ENCODE data around the gene RAD54L2.
A peak's percentile ranks its signal among the peaks of the same experiment; 100 is the strongest.
"Not testable (repeated sequence)": the region's sequence is repeated elsewhere in the genome, so short reads cannot be mapped to it uniquely, and the experiment has no call there.

RAD54L2 gene

GRCh38 chr3:51522273-51522962 is 16.1 kb upstream of the RAD54L2 start:
- no peak for TF ChIP-seq CTCF (IDR thresholded peaks at IDR 0.05; ENCODE audit: unreplicated experiment in 3 of 3)
- H3K27me3 Mint-ChIP-seq (ENCODE audit: low read depth), result peaks cover 7% of the 10 kb centered on the region
- no peak overlapping the region for H3K27ac Mint-ChIP-seq
- H3K4me1 Mint-ChIP-seq, result no peaks in the 10 kb centered on the region
- H3K4me3 Mint-ChIP-seq, result no peak overlapping the region
- no peaks in the 10 kb centered on the region for H3K36me3 Mint-ChIP-seq (ENCODE audit: low read depth)
- H3K9me3 Mint-ChIP-seq, result no peaks in the 10 kb centered on the region

- not testable (repeated sequence) for H3K4me1 Mint-ChIP-seq; H3K27ac Mint-ChIP-seq; H3K9me3 Mint-ChIP-seq; H3K36me3 Mint-ChIP-seq (ENCODE audit: low read depth); H3K4me3 Mint-ChIP-seq; H3K27me3 Mint-ChIP-seq (ENCODE audit: low read depth)
Observed at GRCh38 chr3:51524874-51525273, 13.6 kb upstream of the RAD54L2 start.

- peaks cover 17% of the 10 kb centered on the region for H3K27me3 Mint-ChIP-seq (ENCODE audit: low read depth)
- no peaks in the 10 kb centered on the region for H3K36me3 Mint-ChIP-seq (ENCODE audit: low read depth)
- no peaks in the 10 kb centered on the region for H3K4me1 Mint-ChIP-seq
- no peak for TF ChIP-seq CTCF (IDR thresholded peaks at IDR 0.05; ENCODE audit: unreplicated experiment in 3 of 3)
- H3K4me3 Mint-ChIP-seq, result no peak overlapping the region
- peaks cover 3% of the 10 kb centered on the region for H3K9me3 Mint-ChIP-seq
- no peak overlapping the region for H3K27ac Mint-ChIP-seq
Observed at GRCh38 chr3:51530485-51530884, 8.0 kb upstream of the RAD54L2 start.

GRCh38 chr3:51535146-51536019 is 3.1 kb upstream of the RAD54L2 start:
- Mint-ChIP-seq H3K4me1 (peaks cover 13% of the 10 kb centered on the region), H3K36me3 (ENCODE audit: low read depth) (no peaks in the 10 kb centered on the region), H3K9me3 (peaks cover 3% of the 10 kb centered on the region), H3K27ac (no peak overlapping the region), H3K4me3 (peak overlapping the region; percentile 4 to 73 (median 61)), H3K27me3 (ENCODE audit: low read depth) (peaks cover 11% of the 10 kb centered on the region)
- no peak for TF ChIP-seq CTCF (IDR thresholded peaks at IDR 0.05; ENCODE audit: unreplicated experiment in 3 of 3)

GRCh38 chr3:51537631-51538030 is 888 bp upstream of the RAD54L2 start:
- not testable (repeated sequence) for H3K36me3 Mint-ChIP-seq (ENCODE audit: low read depth); H3K9me3 Mint-ChIP-seq; H3K27me3 Mint-ChIP-seq (ENCODE audit: low read depth)
- H3K27ac Mint-ChIP-seq, result peak overlapping the region; percentile 94 to 97 (median 96)
- peak overlapping the region; percentile 91 to 97 (median 96) for H3K4me3 Mint-ChIP-seq
- peaks cover 14% of the 10 kb centered on the region for H3K4me1 Mint-ChIP-seq

GRCh38 chr3:51538115-51538458 is 432 bp upstream of the RAD54L2 start:
- Mint-ChIP-seq H3K27ac (peak overlapping the region; percentile 94 to 97 (median 96)), H3K9me3 (no peaks in the 10 kb centered on the region), H3K4me3 (peak overlapping the region; percentile 91 to 97 (median 96)), H3K27me3 (ENCODE audit: low read depth) (peaks cover 5% of the 10 kb centered on the region), H3K36me3 (ENCODE audit: low read depth) (peaks cover 7% of the 10 kb centered on the region), H3K4me1 (peaks cover 14% of the 10 kb centered on the region)
- no peak for TF ChIP-seq CTCF (IDR thresholded peaks at IDR 0.05; ENCODE audit: unreplicated experiment in 3 of 3)
